HEK293 (cell line): Measurements from ENCODE around the gene DAND5.

Experiments used
- GLI2 ChIP-seq: fragments of 450-650 bp; formaldehyde crosslinking; IDR thresholded peaks from 2 replicates; pipeline ENCODE4; 2017; ENCODE audit warnings: missing biosample characterization, missing genetic modification characterization, low read depth, borderline replicate concordance
- PBX3 ChIP-seq: sonication (generic); formaldehyde crosslinking; IDR thresholded peaks from 2 replicates; pipeline ENCODE4 v1.8.1; 2022; ENCODE audit warnings: mild to moderate bottlenecking, moderate library complexity, missing genetic modification reagents
- TCF7L2 ChIP-seq: IDR thresholded peaks from 2 replicates; pipeline ENCODE4 v1.6.1; 2011; ENCODE audit warnings: low read depth, mild to moderate bottlenecking, inconsistent platforms, low read length, moderate library complexity, borderline replicate concordance
- ZBTB1 ChIP-seq: fragments of 450-650 bp; formaldehyde crosslinking; IDR thresholded peaks from 2 replicates; pipeline ENCODE4 v1.5.1; 2016; ENCODE audit warnings: missing biosample characterization, missing genetic modification characterization
- ZNF777 ChIP-seq: fragments of 450-650 bp; formaldehyde crosslinking; IDR thresholded peaks from 2 replicates; pipeline ENCODE4 v1.5.1; 2017; ENCODE audit warnings: missing biosample characterization, missing genetic modification characterization, borderline replicate concordance

GRCh38 chr19:12982648-12983047 is 13.3 kb downstream of the DAND5 start:
- no peak for TF ChIP-seq ZNF777 (tag by site-specific recombination)
- no peak for TF ChIP-seq PBX3 (CRISPR knock-in tag)
- TF ChIP-seq GLI2 (tag by site-specific recombination) = no peak
- TF ChIP-seq ZBTB1 (tag by site-specific recombination) = no peak
- TF ChIP-seq TCF7L2 = no peak
